ENCODE data around the gene SARDH.
A peak's percentile ranks its signal among the peaks of the same experiment; 100 is the strongest.

SARDH gene

DNA sequence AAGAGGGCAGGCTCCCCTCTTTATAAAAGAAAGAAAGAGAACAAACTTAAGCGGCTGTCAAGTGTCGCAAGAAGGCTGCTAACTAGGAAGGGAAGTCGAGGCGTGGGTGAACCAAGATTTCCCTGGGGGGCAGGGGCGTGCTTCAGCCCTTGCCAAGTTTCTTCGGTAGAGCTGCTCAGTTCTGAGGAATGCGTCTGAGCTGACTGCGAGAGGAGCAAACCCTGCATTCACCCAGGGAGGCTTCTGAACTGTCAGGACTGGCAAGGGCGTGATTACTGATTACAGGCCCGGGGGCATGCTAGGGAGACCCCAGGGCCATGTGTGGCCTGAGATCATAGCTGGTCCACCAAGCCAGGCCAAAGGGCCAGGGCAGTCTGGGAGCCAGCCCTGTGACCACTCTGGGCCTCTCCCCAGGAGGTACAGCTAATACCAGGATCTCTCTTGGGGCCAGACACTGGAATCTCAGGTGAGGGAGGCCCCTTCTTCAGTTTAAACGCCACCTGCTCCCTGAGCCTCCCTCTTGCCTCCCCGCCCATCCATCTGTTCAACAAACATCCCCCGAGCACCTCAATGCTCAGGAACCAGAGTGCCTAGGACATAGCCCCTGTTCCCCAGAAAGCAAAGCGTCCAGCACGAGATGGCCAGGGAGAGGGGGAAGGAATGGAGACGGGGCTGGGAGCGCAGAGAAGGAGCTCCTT lies 30.9 kb downstream of the SARDH start:
- H3K4me3 ChIP-seq (ENCODE audit: insufficient read depth, low read depth, low read length, poor library complexity, severe bottlenecking), result no peak overlapping the region
- no peak for DNase-seq
- no peaks in the 10 kb centered on the region for H3K9me3 ChIP-seq (ENCODE audit: control insufficient read depth, low read length)
- H3K27ac ChIP-seq (ENCODE audit: insufficient read depth, low read length, poor library complexity, severe bottlenecking), result no peak overlapping the region
- H3K27me3 ChIP-seq (replicated peaks; ENCODE audit: control insufficient read depth, insufficient read depth, low read length, poor library complexity, severe bottlenecking), result no peaks in the 10 kb centered on the region
- peaks cover 25% of the 10 kb centered on the region for H3K4me1 ChIP-seq (ENCODE audit: control insufficient read depth, insufficient read depth, low read length, poor library complexity, severe bottlenecking)
- no peaks in the 10 kb centered on the region for H3K36me3 ChIP-seq (ENCODE audit: control insufficient read depth, insufficient read depth, low read length)

GRCh38 chr9:133706307-133707050 lies 31.7 kb downstream of the SARDH start:
- DNase-seq, result no peak
- Histone ChIP-seq H3K27me3 (replicated peaks; ENCODE audit: control insufficient read depth, insufficient read depth, low read length, poor library complexity, severe bottlenecking) (no peaks in the 10 kb centered on the region), H3K27ac (ENCODE audit: insufficient read depth, low read length, poor library complexity, severe bottlenecking) (no peak overlapping the region)

DNA sequence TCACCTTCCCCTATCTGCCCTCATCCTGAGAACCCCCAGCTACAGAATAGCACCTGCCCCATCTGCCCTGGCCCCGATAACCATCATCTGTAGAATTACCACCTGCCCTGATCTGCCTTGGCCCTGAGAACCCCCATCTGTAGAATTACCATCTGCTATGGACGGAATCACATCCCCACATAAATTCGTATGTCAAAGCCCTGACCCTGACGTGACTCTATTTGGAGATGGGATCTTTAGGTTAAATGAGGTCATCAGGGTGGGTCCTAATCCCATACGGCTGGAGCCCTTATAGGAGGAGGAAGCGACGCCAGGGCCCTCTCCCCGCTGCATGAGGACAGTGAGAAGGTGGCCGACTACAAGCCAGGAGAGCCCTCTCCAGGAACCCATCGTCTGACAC lies 32.6 kb downstream of the SARDH start:
- Histone ChIP-seq H3K36me3 (ENCODE audit: control insufficient read depth, insufficient read depth, low read length) (no peaks in the 10 kb centered on the region), H3K4me1 (ENCODE audit: control insufficient read depth, insufficient read depth, low read length, poor library complexity, severe bottlenecking) (peaks cover 41% of the 10 kb centered on the region), H3K9me3 (ENCODE audit: control insufficient read depth, low read length) (no peaks in the 10 kb centered on the region), H3K27me3 (replicated peaks; ENCODE audit: control insufficient read depth, insufficient read depth, low read length, poor library complexity, severe bottlenecking) (no peaks in the 10 kb centered on the region), H3K4me3 (ENCODE audit: insufficient read depth, low read depth, low read length, poor library complexity, severe bottlenecking) (no peak overlapping the region), H3K27ac (ENCODE audit: insufficient read depth, low read length, poor library complexity, severe bottlenecking) (no peak overlapping the region)
- DNase-seq, result no peak

More at GRCh38 chr9:133706307-133707050, 31.7 kb downstream of the SARDH start:
- no peak overlapping the region for H3K4me3 ChIP-seq (ENCODE audit: insufficient read depth, low read depth, low read length, poor library complexity, severe bottlenecking)
- peaks cover 32% of the 10 kb centered on the region for H3K4me1 ChIP-seq (ENCODE audit: control insufficient read depth, insufficient read depth, low read length, poor library complexity, severe bottlenecking)
- no peaks in the 10 kb centered on the region for H3K9me3 ChIP-seq (ENCODE audit: control insufficient read depth, low read length)
- H3K36me3 ChIP-seq (ENCODE audit: control insufficient read depth, insufficient read depth, low read length), result no peaks in the 10 kb centered on the region

- H3K4me1 ChIP-seq (ENCODE audit: control insufficient read depth, insufficient read depth, low read length, poor library complexity, severe bottlenecking), result peaks cover 39% of the 10 kb centered on the region
- no peak overlapping the region for H3K4me3 ChIP-seq (ENCODE audit: insufficient read depth, low read depth, low read length, poor library complexity, severe bottlenecking)
- H3K36me3 ChIP-seq (ENCODE audit: control insufficient read depth, insufficient read depth, low read length), result no peaks in the 10 kb centered on the region
- no peaks in the 10 kb centered on the region for H3K9me3 ChIP-seq (ENCODE audit: control insufficient read depth, low read length)
- no peak overlapping the region for H3K27ac ChIP-seq (ENCODE audit: insufficient read depth, low read length, poor library complexity, severe bottlenecking)
- H3K27me3 ChIP-seq (replicated peaks; ENCODE audit: control insufficient read depth, insufficient read depth, low read length, poor library complexity, severe bottlenecking), result no peaks in the 10 kb centered on the region
- DNase-seq, result no peak
These were observed 33.4 kb downstream of the SARDH start for GRCh38 chr9:133704711-133705181.

DNA sequence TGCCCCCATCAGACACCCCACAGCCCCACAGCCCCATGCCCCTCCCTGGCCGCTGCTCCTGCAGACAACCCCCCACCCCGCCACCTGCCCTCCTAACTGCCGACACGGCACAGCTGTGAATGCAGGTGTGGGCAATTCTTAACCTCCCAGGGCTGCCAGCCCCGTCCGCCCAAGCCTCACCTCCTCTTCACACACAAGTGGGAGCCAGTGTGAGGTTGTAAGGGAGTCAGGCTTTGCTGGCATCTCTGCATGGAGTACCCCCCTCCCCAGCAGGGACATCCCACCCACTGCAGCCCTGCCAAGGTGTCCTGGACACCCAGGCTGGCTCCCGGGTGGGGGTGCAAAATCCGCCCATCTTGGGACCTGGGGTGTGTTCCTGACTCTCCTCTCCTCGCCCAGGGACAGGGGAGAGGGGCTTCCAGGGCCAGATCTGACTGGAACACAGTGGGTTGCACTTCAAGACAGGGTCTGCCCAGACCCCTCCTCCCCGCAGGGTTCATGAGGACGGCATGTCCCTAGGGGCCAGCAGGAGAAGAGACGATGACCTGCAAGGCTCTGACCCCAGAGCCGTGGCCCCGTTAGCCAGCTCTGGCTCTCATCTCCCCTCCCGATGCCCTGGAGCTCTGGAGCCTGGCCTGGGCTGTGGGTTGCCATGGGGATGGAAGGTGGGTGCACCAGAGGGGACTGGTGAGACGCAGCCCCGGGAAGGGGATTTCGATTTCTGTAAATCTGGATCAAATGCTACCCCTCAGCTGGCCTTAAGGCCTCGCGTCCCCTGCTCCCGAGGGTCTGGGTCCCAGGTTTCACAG lies 34.4 kb downstream of the SARDH start:
- Histone ChIP-seq H3K4me1 (ENCODE audit: control insufficient read depth, insufficient read depth, low read length, poor library complexity, severe bottlenecking) (peaks cover 30% of the 10 kb centered on the region), H3K9me3 (ENCODE audit: control insufficient read depth, low read length) (no peaks in the 10 kb centered on the region), H3K27ac (ENCODE audit: insufficient read depth, low read length, poor library complexity, severe bottlenecking) (peak overlapping the region; percentile 79), H3K4me3 (ENCODE audit: insufficient read depth, low read depth, low read length, poor library complexity, severe bottlenecking) (no peak overlapping the region), H3K36me3 (ENCODE audit: control insufficient read depth, insufficient read depth, low read length) (no peaks in the 10 kb centered on the region), H3K27me3 (replicated peaks; ENCODE audit: control insufficient read depth, insufficient read depth, low read length, poor library complexity, severe bottlenecking) (no peaks in the 10 kb centered on the region)
- no peak for DNase-seq

- no peaks in the 10 kb centered on the region for H3K27me3 ChIP-seq (replicated peaks; ENCODE audit: control insufficient read depth, insufficient read depth, low read length, poor library complexity, severe bottlenecking)
- no peak for DNase-seq
- H3K9me3 ChIP-seq (ENCODE audit: control insufficient read depth, low read length), result no peaks in the 10 kb centered on the region
- peaks cover 30% of the 10 kb centered on the region for H3K4me1 ChIP-seq (ENCODE audit: control insufficient read depth, insufficient read depth, low read length, poor library complexity, severe bottlenecking)
- no peaks in the 10 kb centered on the region for H3K36me3 ChIP-seq (ENCODE audit: control insufficient read depth, insufficient read depth, low read length)
- peak overlapping the region; percentile 40 for H3K4me3 ChIP-seq (ENCODE audit: insufficient read depth, low read depth, low read length, poor library complexity, severe bottlenecking)
- H3K27ac ChIP-seq (ENCODE audit: insufficient read depth, low read length, poor library complexity, severe bottlenecking), result peak overlapping the region; percentile 79
These were observed 35.2 kb downstream of the SARDH start for GRCh38 chr9:133702798-133703590.

DNA sequence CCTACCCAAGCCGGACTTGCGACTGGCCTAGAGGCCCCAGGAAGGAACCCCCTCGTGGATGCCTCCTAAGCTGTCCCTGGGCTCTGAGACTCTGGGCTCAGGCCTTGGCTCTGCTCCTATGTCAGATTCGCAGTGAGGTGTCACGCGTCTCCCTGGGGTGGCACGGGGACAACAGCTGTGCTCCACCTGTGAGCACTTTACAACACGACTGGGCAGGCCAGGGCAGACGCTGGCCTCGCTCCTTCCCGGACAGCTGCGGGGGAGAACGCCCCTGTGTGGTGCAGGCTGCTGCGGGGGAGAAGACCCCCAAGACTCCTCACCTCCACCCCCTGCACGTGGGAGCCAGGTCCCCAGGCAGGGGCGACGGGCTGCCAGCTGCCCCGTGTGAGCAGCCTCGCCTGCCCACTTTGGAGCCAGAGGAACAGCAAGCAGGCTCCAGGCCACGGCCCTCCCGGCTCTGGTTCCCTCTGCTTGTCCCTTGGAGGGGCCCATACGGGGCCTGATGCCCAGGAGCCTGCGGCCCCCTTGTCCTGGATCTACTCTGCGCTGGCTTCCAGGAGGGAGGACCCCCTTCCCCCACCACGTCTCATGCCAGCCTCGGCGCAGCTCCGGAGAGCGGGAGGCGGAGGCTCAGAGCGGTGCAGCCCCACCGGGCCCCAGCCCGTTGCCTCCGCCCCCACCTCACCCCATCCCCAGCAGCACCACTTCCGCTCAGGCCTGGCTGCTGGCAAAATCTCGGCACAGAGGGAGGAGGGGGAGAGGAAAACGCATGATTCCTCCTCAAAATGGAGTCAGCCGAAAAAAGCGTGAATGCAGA lies 36.0 kb downstream of the SARDH start:
- no peaks in the 10 kb centered on the region for H3K27me3 ChIP-seq (replicated peaks; ENCODE audit: control insufficient read depth, insufficient read depth, low read length, poor library complexity, severe bottlenecking)
- peaks cover 30% of the 10 kb centered on the region for H3K4me1 ChIP-seq (ENCODE audit: control insufficient read depth, insufficient read depth, low read length, poor library complexity, severe bottlenecking)
- no peaks in the 10 kb centered on the region for H3K36me3 ChIP-seq (ENCODE audit: control insufficient read depth, insufficient read depth, low read length)
- H3K9me3 ChIP-seq (ENCODE audit: control insufficient read depth, low read length), result no peaks in the 10 kb centered on the region
- peak; percentile 17 to 55 (median 26) for DNase-seq
- H3K27ac ChIP-seq (ENCODE audit: insufficient read depth, low read length, poor library complexity, severe bottlenecking), result peak overlapping the region; percentile 79
- peak overlapping the region; percentile 40 for H3K4me3 ChIP-seq (ENCODE audit: insufficient read depth, low read depth, low read length, poor library complexity, severe bottlenecking)

- Histone ChIP-seq H3K4me1 (ENCODE audit: control insufficient read depth, insufficient read depth, low read length, poor library complexity, severe bottlenecking) (peaks cover 30% of the 10 kb centered on the region), H3K4me3 (ENCODE audit: insufficient read depth, low read depth, low read length, poor library complexity, severe bottlenecking) (peak overlapping the region; percentile 40), H3K27me3 (replicated peaks; ENCODE audit: control insufficient read depth, insufficient read depth, low read length, poor library complexity, severe bottlenecking) (no peaks in the 10 kb centered on the region), H3K9me3 (ENCODE audit: control insufficient read depth, low read length) (no peaks in the 10 kb centered on the region), H3K27ac (ENCODE audit: insufficient read depth, low read length, poor library complexity, severe bottlenecking) (peak overlapping the region; percentile 79), H3K36me3 (ENCODE audit: control insufficient read depth, insufficient read depth, low read length) (no peaks in the 10 kb centered on the region)
- DNase-seq, result peak in 2 of 3 donors; percentile 25 to 43
These were observed 36.7 kb downstream of the SARDH start for GRCh38 chr9:133701321-133701980.

Data from effector memory CD4-positive, alpha-beta T cell (primary cell).